Neural cell (in vitro differentiated cells): Measurements from ENCODE around the gene COBL. TPM values are rescaled to one million over a fixed set of nuclear protein-coding genes. Genes with fewer than 3 reads are reported as not detected.

Source experiments
- H2AFZ ChIP-seq: fragments of 200-600, 300-800 bp; sonication (generic), shearing (Covaris generic); 2 replicates; pipeline ENCODE4 v1.6.0; 2014; ENCODE audit warnings: low read depth, mild to moderate bottlenecking, antibody characterized with exemption, low read length, moderate library complexity
- H3F3A ChIP-seq: fragments of 200-600 bp; shearing (Covaris generic); 2 replicates; pipeline ENCODE4 v1.6.1; 2016; ENCODE audit warnings: mild to moderate bottlenecking, moderate library complexity, mixed read lengths, antibody characterized with exemption, low read length; ENCODE audit not compliant: insufficient read depth, poor library complexity, severe bottlenecking
- H3K27ac ChIP-seq: fragments of 200-600, 300-800 bp; sonication (generic), shearing (Covaris generic); 2 replicates; pipeline ENCODE4 v1.5.1; 2014; ENCODE audit warnings: mild to moderate bottlenecking, low read length, moderate library complexity
- H3K27me3 ChIP-seq: fragments of 300-800, 200-600 bp; sonication (generic), shearing (Covaris generic); 2 replicates; pipeline ENCODE4 v1.6.0; 2014; ENCODE audit warnings: mild to moderate bottlenecking, low read depth, low read length, moderate library complexity; ENCODE audit not compliant: insufficient read depth
- H3K36me3 ChIP-seq: fragments of 300-800, 200-600 bp; sonication (generic), shearing (Covaris generic); 2 replicates; pipeline ENCODE4 v1.5.1; 2014; ENCODE audit warnings: mild to moderate bottlenecking, antibody characterized with exemption, low read length, moderate library complexity; ENCODE audit not compliant: insufficient read depth
- H3K4me2 ChIP-seq: fragments of 300-800, 200-600 bp; sonication (generic), shearing (Covaris generic); 2 replicates; pipeline ENCODE4 v1.6.0; 2014; ENCODE audit warnings: mild to moderate bottlenecking, low read length
- H3K4me3 ChIP-seq: fragments of 300-800, 200-600 bp; sonication (generic), shearing (Covaris generic); 2 replicates; pipeline ENCODE4 v1.5.1; 2014; ENCODE audit warnings: mild to moderate bottlenecking, low read length, moderate library complexity
- H3K79me2 ChIP-seq: fragments of 200-600 bp; shearing (Covaris generic); replicated peaks from 2 replicates; pipeline ENCODE4 v1.6.0; 2014; ENCODE audit warnings: mild to moderate bottlenecking, low read length, moderate library complexity; ENCODE audit not compliant: insufficient read depth
- H3K9ac ChIP-seq: fragments of 300-800, 200-600 bp; sonication (generic), shearing (Covaris generic); 2 replicates; pipeline ENCODE4 v1.6.1; 2016; ENCODE audit warnings: mild to moderate bottlenecking, low read length, mixed read lengths
- H3K9me2 ChIP-seq: fragments of 200-600 bp; shearing (Covaris generic); 2 replicates; pipeline ENCODE4 v1.6.1; 2016; ENCODE audit warnings: mild to moderate bottlenecking, low read length, mixed read lengths; ENCODE audit not compliant: insufficient read depth
- H3K9me3 ChIP-seq: fragments of 200-600, 300-800 bp; sonication (generic), shearing (Covaris generic); 2 replicates; pipeline ENCODE4 v1.6.1; 2016; ENCODE audit warnings: mild to moderate bottlenecking, mixed run types, low read length, moderate library complexity, mixed read lengths
- H4K20me1 ChIP-seq: fragments of 200-600 bp; shearing (Covaris generic); 2 replicates; pipeline ENCODE4 v1.6.1; 2016; ENCODE audit warnings: mild to moderate bottlenecking, mixed run types; ENCODE audit not compliant: insufficient read depth
- CTCF ChIP-seq: fragments of 450-650 bp; IDR thresholded peaks from 2 replicates; pipeline ENCODE4 v1.5.1; 2014; ENCODE audit warnings: antibody characterized with exemption, mild to moderate bottlenecking, moderate library complexity; ENCODE audit not compliant: poor library complexity, severe bottlenecking
- EP300 ChIP-seq: fragments of 450-650 bp; conservative IDR thresholded peaks from 2 replicates; pipeline ENCODE4 v1.6.1; 2014; ENCODE audit warnings: antibody characterized with exemption, mild to moderate bottlenecking, moderate library complexity; ENCODE audit not compliant: poor library complexity, severe bottlenecking
- EZH2 ChIP-seq: fragments of 200-600, 300-800 bp; shearing (Covaris generic), sonication (generic); IDR thresholded peaks from 2 replicates; pipeline ENCODE4 v1.6.1; 2014; ENCODE audit warnings: antibody characterized with exemption, low read length, borderline replicate concordance, mild to moderate bottlenecking; ENCODE audit not compliant: insufficient read depth, poor library complexity, severe bottlenecking
- MXI1 ChIP-seq: fragments of 450-650 bp; conservative IDR thresholded peaks from 2 replicates; pipeline ENCODE4 v1.6.1; 2014; ENCODE audit warnings: antibody characterized with exemption, mild to moderate bottlenecking; ENCODE audit not compliant: poor library complexity, severe bottlenecking
- POLR2AphosphoS5 ChIP-seq: IDR thresholded peaks from 2 replicates; pipeline ENCODE4 v1.6.1; 2012
- RAD21 ChIP-seq: fragments of 450-650 bp; conservative IDR thresholded peaks from 2 replicates; pipeline ENCODE4 v1.6.1; 2014; ENCODE audit warnings: antibody characterized with exemption, mild to moderate bottlenecking, moderate library complexity
- REST ChIP-seq: IDR thresholded peaks from 2 replicates; pipeline ENCODE4 v1.6.1; 2012; ENCODE audit warnings: borderline replicate concordance
- SMC3 ChIP-seq: fragments of 450-650 bp; conservative IDR thresholded peaks from 2 replicates; pipeline ENCODE4 v1.6.1; 2014; ENCODE audit warnings: antibody characterized with exemption, mild to moderate bottlenecking, moderate library complexity; ENCODE audit not compliant: poor library complexity
- TAF1 ChIP-seq: IDR thresholded peaks from 2 replicates; pipeline ENCODE4 v1.6.1; 2012; ENCODE audit warnings: low read depth
- polyA plus RNA-seq: library from polyadenylated mRNA; depleted of rRNA; stranded (reverse); fragments of >200 nt; gene quantifications from 2 replicates; pipeline ENCODE4 v1.2.3, GENCODE V29; 2014

The COBL gene
- polyA plus RNA-seq, 1 donor from 2014 or later, result 0.12 TPM

DNA sequence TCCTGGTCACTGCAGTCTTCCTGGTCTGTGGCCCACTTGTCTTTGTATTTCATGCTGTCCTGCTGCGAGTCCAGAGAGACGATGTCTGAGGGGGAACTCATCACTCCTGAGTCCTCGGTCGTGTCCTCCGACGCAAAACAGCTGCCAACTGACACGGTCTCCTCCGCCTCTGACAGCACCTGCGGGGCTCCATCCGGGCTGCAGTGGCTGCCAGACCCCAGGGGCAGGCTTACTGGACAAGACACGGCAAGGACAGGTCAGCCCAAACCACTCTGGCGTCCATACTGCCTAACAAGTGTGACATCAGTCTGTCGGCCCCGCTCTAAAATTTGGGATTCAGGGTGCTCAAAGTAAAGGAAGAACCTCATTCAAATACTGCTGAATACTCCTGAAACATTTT, 273.1 kb downstream of the COBL start:
- H3K9me2 ChIP-seq, result no peaks in the 10 kb centered on the region

DNA sequence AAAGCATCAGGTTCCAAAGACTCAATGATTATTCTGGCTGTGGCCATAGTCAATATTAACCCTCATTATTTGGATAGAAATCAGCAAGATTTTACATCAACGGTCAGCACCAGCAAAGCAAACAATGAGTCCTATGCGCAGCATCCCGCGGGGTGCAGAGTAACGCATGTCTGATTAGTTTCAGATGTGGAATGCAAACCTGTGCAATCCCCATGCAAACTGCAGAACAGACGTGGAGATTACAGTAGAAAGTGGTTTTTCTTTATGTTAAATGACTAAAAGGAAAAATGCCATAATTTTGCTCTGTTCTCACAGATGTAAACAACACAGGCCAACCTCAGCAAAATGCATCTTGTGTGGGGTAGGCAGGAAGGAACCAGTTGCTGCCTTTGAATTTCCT, 275.8 kb downstream of the COBL start:
- no peaks in the 10 kb centered on the region for H3K9me2 ChIP-seq
- H3F3A ChIP-seq, result no peaks in the 10 kb centered on the region
- H2AFZ ChIP-seq, result no peak overlapping the region
- no peaks in the 10 kb centered on the region for H3K9me3 ChIP-seq
- no peak overlapping the region for H3K9ac ChIP-seq
- H3K36me3 ChIP-seq, result no peaks in the 10 kb centered on the region
- H3K4me3 ChIP-seq, result no peak overlapping the region
- H3K4me2 ChIP-seq, result no peak overlapping the region
- no peak overlapping the region for H3K27ac ChIP-seq
- no peaks in the 10 kb centered on the region for H4K20me1 ChIP-seq
- no peaks in the 10 kb centered on the region for H3K79me2 ChIP-seq
- H3K27me3 ChIP-seq, result no peaks in the 10 kb centered on the region
- TF ChIP-seq MXI1 (no peak), TAF1 (no peak), SMC3 (no peak), REST (no peak), EZH2 (no peak), CTCF (no peak)

More for the DNA sequence above, 273.1 kb downstream of the COBL start:
- H3K36me3 ChIP-seq, result no peaks in the 10 kb centered on the region
- no peak overlapping the region for H3K4me3 ChIP-seq
- H3K9ac ChIP-seq, result no peak overlapping the region
- H3K27me3 ChIP-seq, result no peaks in the 10 kb centered on the region
- no peaks in the 10 kb centered on the region for H3K79me2 ChIP-seq
- no peak overlapping the region for H2AFZ ChIP-seq
- H3K9me3 ChIP-seq, result no peaks in the 10 kb centered on the region
- no peak overlapping the region for H3K4me2 ChIP-seq
- H4K20me1 ChIP-seq, result no peaks in the 10 kb centered on the region
- H3F3A ChIP-seq, result no peaks in the 10 kb centered on the region
- TF ChIP-seq EZH2 (no peak), RAD21 (no peak), CTCF (no peak), POLR2AphosphoS5 (no peak), MXI1 (no peak), EP300 (no peak), REST (no peak), TAF1 (no peak), SMC3 (no peak)
- H3K27ac ChIP-seq, result no peak overlapping the region
